DMS53 treated with DMSO at 0.1 percent for 48 hours (cell line): ENCODE measurements around the gene BANP.
A peak's percentile ranks its signal among the peaks of the same experiment; 100 is the strongest.
"Not testable (repeated sequence)": the region's sequence is repeated elsewhere in the genome, so short reads cannot be mapped to it uniquely, and the experiment has no call there.

ENCODE experiments used
- DNase-seq: peaks from one replicate; lab custom pipeline; 2025; ENCODE audit not compliant: unreplicated experiment; lab: John Stamatoyannopoulos, UW

The BANP gene

GRCh38 chr16:87926246-87927194 lies 24.7 kb upstream of the BANP start:
- DNase-seq, result peak; percentile 82

GRCh38 chr16:87927195-87927562 lies 24.1 kb upstream of the BANP start:
- DNase-seq, result peak; percentile 17

DNA sequence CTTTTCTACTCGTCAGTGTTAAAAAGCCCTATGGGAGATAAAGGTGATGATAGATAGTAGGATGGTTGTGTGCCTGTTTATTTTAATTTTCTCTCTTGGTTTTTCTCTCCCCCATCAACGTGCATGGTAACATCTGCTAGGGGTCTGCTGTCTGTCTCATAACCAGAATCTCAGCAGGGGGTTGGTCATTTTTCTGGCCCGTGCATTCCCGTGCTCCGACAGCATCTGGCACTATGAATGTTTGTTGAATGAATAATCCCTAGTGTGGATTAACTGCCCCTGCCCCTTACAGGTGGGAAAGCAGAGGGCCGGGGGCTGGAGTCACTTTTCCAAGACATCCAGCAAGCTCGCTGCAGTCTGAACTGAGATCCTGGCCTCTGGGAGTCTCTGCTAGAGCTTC lies 21.2 kb upstream of the BANP start:
- no peak for DNase-seq

GRCh38 chr16:87930456-87930855 lies 20.8 kb upstream of the BANP start:
- DNase-seq, result no peak

DNA sequence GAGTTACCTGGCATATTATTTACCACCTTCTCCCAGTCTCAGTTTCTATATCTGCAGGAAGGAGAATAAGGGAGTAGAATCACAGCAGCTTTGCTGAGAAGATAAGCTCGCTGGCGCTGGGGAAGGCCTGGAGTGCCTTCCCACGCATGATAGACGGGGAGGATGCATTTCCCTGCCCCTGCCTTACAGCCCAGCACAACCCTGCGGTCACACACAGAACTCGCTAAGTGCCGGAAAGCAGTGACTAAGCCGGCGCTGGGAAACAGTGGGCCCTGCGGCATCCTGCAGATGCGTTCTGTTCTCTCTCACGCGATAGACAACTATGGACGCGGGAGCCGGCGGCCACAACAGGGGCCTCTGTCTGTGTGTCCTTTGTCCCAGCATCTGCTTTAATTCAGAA lies 19.7 kb upstream of the BANP start:
- no peak for DNase-seq

GRCh38 chr16:87932475-87933139 lies 18.6 kb upstream of the BANP start:
- DNase-seq, result not testable (repeated sequence)

DNA sequence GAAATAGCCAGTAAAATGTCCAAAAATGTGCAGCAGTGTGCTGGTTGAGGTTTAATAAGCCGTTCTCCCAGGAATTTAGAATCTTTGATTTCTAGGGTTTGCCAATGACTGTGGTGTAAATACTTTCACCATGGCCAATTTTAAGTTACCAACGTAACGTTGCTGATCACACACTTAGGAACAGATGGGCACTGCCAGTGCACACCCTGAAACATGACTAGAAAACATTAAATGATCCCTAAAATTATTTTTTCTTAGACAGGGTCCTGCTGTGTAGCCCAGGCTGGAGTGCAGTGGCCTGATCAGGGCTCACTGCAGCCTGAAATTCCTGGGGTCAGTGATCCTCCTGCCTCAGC lies 18.1 kb upstream of the BANP start:
- DNase-seq, result no peak

DNA sequence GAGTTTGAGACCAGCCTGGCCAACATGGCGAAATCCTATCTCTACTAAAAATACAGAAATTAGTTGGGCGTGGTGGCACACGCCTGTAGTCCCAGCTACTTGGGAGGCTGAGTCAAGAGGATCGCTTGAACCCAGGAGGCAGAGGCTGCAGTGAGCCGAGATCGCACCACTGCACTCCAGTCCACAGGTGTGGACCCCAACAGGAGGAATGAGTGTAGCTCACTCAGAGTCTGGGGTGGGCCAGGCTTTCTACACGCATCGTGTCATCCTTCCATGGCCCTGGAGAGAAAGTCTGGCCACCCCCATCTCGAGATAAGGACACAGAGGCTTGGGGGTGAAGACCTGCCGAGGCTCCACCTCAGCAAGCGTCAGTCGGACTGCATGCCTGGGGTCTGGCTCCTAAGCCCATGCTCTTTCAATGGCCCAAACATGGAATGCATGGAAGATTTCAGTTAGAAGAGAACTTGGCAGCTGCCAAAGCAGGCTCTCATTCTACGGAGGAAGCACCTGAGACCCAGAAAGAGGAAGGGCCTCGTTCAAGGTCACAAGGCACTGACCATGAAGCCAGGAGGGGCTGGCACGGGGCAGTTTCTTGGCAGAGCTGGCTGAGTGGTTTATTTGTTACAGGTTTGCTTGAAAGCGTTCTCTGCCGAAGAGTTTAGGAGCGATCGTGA lies 16.3 kb upstream of the BANP start:
- DNase-seq, result not testable (repeated sequence)

GRCh38 chr16:87936016-87936374 lies 15.2 kb upstream of the BANP start:
- not testable (repeated sequence) for DNase-seq

- DNase-seq, result no peak
Measured at GRCh38 chr16:87936375-87937230, 14.6 kb upstream of the BANP start, which contains the start of gene CA5A. Gene CA5A (minus strand): TSS chr16:87936529. CDS start chr16:87936450, 79 bp downstream.

GRCh38 chr16:87937231-87937542 lies 14.0 kb upstream of the BANP start:
- DNase-seq, result not testable (repeated sequence)

GRCh38 chr16:87938412-87938949 lies 12.8 kb upstream of the BANP start:
- DNase-seq, result no peak

GRCh38 chr16:87939562-87940423 lies 11.4 kb upstream of the BANP start:
- DNase-seq, result no peak

GRCh38 chr16:87942680-87943079 lies 8.6 kb upstream of the BANP start:
- no peak for DNase-seq

GRCh38 chr16:87945351-87946042 lies 5.7 kb upstream of the BANP start:
- peak; percentile 96 for DNase-seq

DNA sequence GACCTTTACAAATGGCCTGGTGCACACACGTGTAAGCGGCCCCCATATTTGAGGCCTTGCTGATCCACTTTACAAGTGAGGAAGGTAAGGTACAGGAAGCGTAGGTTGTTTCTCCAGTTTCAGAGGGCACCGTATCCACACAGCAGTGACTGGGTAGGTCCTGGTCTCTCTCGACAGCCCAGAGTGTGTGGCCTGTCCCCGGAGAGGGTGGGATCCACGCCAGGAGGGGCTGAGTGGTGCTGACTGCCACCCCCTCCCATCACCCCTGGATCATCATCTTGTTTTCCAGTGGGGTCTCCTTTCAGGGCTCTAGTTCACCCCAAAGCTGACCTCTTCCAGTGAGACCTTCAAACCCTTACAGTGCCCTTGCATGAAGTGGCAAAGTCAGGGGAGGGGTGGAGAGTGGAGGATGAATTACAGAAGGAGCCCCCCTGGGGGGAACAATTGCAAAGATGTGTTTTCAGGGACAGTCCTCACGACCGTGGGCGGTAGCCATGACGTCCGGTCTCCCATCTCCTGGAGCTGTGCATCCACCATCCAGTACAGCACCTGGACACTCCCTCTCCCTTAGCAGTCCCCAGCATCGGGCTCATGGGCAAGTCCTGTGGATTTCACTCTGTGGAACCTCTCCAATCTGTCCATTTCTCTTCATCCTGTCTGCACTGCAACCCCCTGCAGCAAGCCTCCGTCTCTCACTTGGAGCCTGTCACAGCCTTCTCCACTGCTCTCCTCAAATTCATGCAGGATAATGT lies 4.5 kb upstream of the BANP start:
- DNase-seq, result no peak

GRCh38 chr16:87947356-87948118 lies 3.7 kb upstream of the BANP start:
- DNase-seq, result no peak

DNA sequence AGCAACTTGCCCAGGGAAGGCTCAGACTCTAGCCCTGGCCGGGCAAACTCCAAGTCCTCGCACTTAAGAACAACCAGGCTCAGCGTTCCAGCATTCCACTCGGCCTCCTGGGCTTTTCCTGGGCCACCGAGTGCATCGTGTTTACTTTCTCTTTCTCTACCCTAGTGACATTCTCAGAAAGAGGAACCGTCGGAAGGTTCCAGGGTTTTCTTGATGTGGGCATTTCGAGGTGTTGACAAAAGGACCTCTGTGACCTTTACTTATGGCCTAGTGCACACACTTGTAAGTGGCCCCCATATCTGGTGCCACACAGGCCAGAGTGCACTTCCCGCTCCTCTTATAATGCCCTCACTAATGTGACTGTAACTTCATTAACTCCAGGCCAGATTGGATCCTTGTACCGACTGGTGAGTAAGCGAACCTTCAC lies 3.1 kb upstream of the BANP start:
- no peak for DNase-seq
